CD4-positive, alpha-beta T cell treated with Interleukin-21 for 1 hour (primary cell): ENCODE measurements around the gene INO80B.
"Not testable (repeated sequence)": the region's sequence is repeated elsewhere in the genome, so short reads cannot be mapped to it uniquely, and the experiment has no call there.

Source experiments
- DNase-seq: peaks from one replicate; pipeline ENCODE4 v3.0.0-alpha.2; 2020

Gene INO80B

DNA sequence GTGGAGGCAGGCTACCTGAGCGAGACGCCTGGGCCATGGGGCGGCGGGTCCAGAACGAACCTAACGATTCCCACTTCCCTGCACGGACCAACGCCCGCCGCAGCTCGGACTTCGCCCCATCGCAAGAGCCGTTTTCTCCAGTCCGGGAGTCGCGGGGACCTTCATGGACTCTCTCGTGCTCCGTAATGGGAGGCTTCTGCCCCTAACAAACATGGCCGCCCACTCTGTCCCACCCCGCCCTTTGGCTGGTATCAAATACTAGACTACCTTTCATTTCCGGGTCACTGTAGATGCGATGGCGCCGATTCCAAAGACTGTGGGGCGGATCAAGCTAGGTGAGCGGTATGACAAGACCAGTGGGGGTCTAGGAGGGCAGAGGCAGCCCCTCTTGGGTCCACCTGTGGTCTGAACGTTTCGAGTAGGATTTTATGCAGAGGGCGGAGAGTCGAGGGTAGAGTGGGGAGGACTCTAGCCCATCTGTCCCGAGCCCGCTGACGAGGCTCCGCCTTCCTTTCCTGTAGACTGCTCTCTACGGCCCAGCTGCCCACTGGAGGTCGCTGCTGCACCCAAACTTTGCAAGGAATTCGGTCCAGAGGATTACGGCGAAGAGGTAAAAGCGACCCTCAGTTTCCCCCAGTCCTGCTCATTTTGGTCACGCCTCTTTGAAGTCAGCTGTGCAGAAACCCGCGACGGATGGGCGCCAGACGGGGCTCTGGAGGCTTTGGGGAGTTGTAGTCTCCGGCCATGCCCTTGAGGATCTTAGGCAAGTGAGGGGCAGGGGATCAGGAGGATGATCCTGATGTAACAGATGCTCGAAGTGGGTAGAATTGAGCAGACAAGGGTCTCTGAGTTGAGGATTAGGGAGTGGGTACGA lies 28.2 kb downstream of the INO80B start, which contains the start of the genes CCDC142 and TTC31:
Gene CCDC142, minus strand, starts transcription at position 198 of the 874 bp plus-strand sequence. Its CDS starts 161 bp downstream, at position 37.
Gene TTC31, plus strand, starts transcription at position 281 of the 874 bp plus-strand sequence. Its CDS starts 15 bp downstream, at position 296.
- peak; percentile 95 for DNase-seq

DNA sequence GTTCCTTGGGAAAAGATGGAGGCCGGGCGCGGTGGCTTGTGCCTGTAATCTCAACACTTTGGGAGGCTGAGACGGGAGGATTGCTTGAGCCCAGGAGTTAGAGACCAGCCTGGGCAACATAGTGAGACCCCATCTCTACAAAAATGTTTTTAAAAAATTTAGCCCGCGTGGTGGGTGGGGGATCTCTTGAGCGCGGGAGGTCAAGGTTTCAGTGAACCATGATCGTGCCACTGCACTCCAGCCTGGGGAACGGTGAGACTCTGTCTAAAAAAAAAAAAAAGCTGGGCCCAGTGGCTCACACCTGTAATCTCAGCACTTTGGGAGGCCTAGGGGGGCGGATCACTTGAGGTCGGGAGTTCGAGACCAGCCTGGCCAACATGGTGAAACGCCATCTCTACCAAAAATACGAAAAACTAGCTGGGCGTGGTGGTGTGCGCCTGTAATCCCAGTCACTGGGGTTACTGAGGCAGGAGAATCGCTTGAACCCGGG lies 28.8 kb downstream of the INO80B start:
- not testable (repeated sequence) for DNase-seq

DNA sequence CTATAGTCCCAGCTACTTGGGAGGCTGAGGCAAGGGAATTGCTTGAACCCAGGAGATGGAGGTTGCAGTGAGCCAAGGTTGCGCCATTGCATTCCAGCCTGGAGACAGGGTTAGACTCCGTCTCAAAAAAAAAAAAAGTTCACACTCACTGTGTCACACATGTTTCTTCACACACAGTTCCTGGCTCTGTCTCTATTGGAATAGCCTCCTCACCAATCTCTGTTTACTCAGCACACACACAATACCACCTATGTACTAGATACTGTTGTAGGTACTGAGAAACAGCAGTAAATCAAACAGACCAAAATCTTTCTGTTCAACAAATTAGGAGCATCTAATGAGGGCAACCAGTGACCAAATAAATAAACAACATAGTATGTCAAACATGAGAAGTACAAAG lies 31.3 kb downstream of the INO80B start:
- DNase-seq: no peak

DNA sequence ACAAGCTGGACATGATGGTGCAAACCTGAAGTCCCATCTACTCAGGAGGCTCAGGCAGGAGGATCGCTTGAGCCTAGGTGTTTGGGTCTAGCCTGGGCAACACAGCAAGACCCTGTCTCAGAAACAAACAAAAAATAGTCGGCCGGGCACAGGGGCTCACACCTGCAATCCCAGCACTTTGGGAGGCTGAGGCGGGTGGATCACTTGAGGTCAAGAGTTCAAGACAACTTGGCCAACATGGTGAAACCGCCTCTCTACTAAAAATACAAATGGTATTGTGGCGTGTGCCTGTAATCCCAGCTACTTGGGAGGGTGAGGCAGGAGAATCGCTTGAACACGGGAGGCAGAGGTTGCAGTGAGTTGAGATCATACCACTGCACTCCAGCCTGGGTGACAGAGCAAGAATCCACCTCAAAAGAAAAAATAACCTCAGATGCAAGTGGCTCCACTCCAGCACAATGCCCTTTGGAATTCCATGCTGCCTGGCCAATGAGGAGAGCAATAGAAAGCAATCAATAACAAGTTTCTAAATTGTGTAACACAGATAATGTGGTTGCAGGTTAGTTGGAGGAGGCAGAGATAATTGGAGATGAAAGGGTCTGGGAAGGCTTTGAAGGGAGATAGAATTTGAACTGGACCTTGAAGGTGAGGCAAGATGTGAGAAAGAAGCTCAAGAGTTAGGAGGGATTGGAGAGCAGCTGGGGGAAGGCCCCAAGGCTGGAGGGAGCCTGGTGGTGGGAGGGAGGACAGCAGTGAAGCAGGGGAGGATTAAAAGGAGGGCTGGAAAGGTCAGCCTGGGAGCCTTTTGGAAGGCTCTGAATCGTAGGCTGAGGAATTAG lies 34.0 kb downstream of the INO80B start:
- DNase-seq: no peak

DNA sequence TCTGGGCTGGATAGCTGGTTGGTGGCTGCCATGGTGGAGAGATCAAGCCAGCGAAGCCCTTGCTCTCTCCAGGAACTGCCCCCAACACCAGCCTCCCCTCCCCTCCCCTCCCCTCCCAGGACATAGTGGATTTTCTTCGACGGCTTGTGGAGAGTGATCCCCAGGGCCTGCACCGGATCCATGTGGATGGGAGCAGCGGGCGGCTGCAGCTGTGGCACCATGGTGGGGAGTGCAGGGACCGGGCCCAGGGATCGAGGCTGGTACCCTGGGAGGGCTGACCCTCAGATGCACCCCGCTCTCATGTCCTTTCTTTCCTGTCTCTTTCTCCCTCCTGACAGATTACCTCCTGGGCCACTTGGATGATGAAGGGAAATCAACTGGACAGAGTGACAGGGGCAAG lies 35.0 kb downstream of the INO80B start:
- no peak for DNase-seq

DNA sequence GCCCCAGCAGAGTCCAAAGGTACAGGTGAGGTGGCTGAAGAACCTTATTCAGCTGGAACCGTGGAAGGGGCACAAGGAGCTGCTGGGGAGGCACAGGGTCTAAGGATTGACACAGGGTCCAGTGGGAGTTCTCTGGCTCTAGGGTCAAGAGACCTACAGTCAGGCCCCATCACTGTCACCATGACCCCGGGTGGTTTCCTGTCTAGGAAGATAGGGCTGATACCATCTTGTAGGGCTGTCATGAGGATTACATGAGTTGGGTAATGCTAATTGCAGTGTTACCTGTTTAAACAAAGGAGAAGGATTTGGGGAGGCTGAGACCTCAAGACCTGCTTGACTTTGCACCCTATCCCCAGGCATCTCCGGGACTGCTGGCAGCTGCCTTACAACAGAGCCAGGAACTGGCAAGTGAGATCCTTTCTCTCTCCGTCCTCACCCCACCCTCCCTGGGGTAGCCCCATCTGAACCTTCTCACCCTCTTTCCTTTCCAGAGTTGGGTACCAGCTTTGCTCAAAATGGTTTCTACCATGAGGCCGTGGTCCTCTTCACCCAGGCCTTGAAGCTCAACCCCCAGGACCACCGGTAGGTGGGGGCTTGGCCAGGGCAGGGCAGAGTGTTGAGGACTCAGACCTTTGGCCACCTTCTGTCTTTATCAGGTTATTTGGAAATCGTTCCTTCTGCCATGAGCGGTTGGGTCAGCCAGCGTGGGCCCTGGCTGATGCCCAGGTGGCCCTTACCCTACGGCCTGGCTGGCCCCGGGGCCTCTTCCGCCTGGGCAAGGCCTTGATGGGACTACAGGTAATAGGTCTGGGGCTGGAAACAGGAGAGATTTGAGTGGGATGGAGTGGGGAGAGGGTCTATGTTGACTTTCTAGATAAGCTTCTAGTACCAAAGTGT lies 37.0 kb downstream of the INO80B start:
- DNase-seq: no peak

DNA sequence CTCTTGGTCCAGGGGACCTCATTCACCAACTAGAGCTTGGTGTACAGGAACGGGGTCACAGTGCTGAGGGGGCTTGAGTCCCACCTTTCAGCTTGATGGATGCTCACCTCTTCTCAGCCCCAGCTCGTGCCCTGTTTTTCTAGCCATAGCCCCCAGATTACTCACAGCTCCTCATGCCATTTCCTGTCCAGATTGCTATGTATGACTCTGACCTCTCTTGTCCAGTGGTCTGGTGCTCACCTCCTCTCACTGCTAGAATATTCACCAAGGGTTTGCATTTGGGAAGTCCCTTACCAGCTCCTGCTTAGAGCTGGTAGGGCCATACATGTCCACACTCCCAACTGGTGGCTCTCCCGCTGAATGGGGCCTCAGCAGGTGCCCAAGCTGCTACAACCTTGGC lies 38.7 kb downstream of the INO80B start:
- no peak for DNase-seq

DNA sequence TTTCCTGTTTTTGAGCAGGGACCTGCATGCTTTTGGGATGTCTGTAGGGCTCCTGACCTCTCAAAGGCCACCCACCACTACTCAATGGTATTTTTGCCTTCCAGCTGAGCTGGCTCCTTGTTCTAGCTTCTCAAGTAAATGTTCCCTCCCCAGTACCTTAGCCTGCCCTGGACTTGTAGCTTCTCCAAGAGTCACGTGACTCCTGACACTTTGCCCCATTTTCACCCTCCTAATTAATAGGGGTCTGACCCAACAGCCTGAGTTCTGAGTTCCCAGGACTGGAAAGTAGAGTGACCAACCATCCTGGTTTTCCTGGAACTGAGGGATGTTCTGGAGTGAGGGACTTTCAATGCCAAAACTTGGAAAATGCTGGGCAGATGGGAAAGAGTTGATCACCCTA lies 40.6 kb downstream of the INO80B start:
- DNase-seq: no peak

DNA sequence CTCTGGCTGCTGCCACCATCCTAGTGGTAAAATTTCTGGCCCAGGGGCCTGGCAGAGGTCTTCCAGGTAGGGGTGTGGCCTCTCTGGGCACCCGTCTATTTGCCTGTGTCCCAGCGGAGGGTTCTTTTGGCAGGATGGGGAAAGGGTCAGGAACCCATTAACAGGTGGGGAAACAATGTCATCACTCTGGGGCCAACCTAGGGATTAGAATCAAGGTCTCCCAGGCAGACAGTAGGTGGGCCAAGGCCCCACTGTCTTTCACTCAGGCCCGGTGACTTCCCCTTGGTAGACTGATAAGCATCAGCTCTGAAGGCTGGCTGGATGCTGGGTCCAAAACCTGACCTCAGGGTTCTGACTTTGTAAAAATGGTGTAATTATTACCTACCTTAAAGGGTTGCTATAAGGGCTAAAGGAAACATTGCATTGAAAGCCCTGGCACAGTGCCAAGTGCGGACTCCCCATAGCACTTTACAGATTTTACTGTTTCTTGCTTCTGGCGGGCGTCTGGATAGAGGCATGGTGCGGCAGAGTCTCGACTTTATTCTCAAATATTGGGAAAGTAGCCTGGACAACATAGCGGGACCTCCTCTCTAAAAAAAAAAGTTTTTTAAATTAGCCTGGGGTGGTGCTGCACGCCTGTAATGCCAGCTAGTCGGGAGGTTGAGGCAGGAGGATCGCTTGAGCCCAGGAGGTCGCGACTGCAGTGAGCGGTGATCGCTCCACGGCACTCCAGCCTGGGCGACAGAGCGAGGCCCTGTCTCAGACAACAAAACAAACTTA lies 42.3 kb downstream of the INO80B start:
- no peak for DNase-seq

DNA sequence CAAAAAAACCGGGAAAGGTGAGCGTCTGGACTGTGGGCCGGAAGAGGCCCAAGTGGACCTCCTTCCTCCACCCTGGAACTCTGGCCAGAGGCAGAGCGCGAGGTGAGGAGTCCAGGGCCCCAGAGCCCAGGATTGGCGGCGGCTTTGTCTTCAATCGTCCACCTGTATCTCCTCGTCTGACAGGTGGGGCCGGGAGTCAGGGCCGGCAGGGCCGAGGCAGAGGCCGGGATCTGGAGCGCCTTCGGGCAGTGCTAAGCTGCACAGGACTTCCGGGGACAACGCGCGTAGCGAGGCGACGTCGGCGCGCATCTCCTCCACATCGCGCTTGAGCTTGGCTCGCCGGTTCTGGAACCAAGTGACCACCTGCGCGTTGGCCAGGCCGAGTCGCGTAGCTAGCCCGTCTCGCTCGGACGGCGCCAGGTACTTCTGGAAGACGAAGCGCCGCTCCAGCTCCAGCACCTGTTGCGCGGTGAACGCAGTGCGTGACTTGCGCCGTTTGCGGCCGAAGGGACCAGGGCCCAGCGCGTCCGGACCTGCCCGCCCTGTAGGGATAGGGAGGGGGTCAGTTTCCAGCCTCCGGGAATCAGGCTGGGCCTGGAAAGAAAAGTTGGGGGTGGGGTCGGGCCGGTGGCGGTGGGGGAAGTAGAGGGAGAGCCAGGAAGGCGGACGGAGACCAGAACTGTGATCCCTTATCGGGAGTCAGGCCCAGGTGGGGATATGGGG lies 43.1 kb downstream of the INO80B start:
- peak; percentile 27 for DNase-seq

DNA sequence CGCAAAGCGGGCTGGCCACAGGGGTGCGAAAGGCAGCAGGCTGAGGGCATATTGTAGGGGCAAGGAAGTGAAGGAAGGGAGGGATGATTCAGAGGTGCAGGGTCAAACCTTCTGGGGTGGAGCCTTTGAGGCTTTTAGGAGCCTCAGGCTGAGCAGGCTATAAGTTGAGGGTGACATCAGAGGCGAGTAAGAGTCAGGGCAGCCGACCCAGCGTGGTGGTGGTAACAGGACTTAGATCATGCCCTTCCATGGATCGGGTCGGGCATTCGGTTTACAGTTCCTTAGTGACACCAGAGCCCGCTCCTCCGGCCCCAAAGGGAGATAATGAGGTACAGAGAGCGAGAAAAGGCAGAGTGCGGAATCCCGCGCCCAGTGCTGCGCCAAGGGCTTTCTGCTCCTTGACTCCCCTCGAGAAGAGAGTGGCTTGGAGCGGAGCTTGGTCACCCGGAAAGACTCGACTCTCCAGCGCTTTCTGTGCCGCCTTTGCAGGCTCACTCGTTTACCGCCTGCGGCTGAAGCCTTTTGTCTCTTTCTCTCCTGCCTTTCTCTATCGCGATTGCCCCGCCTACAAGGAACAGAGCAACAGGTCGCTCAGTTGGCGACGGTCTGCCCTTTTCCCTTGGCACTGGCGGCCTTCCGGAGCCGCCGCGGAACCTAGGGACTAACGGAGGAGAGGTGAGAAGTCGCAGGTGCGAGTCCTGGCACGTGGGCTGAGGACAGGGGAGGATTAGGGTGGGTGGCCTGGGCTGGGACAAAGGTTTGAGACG lies 43.8 kb downstream of the INO80B start:
- no peak for DNase-seq

DNA sequence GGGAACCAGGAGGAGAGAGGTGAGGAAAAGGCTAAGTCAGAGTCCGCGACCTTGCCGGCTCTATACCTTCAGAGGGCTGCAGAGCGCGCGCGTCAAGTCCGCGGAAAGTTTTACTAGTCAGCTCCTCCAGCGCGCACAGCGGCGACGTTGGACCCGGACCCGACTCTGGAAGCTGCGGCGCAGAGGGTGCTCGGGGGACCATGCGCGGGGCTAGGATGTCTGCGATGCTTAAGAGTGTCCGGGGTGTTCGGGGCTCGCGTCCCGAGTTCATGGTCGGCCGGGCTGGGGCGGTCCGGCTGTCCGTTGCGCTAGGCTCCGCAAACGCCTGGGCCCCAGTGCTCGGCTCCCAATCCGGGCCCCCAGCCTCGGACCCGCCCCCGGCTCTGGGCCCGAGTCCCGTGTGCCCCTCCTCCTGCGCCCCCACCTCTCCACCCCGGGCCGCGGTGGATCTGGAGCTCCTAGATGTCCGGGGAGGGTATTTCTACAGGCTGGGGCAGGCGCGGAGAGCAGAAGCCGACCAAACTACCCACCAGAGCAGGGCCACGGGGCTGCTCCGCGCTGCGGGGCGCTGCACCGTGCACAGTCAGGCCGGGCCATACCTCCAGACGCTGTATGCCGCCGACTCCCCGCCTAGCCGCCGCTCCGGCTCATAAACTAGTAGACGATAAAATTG lies 44.5 kb downstream of the INO80B start, which contains the start of gene LBX2:
Gene LBX2, minus strand, starts transcription at position 337 of the 673 bp plus-strand sequence. Its CDS starts 66 bp downstream, at position 271.
- DNase-seq: no peak

DNA sequence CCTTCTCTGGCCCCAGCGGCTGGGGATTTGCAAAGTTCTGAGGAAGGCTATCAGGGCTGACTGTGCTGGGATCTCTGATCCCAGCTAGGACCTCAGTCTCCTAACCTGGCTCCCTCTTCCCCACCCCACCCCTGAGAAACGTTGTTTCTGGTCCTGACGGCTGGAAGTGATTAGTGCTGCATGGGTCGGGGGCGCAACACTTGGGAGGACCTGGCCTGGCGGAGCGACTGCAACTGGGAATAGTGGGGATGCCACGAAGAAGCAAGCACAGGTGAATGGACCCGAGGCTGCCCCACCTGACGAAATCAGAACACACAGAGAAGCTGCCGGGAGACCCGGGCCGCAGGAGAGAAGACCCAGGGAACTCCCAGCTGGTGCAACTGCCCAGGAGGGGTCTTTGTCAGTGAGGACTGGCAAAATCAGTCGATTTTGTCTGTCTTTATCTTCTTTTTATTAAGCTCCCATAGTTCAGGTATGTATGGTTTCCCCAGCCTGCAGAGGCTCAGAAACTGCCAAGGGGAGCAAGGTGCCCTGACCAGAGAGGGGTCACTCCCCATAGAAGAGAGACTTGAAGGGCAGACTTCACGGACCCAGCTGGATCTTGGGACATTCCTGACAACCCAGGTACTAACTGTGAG lies 45.2 kb downstream of the INO80B start:
- DNase-seq: no peak

DNA sequence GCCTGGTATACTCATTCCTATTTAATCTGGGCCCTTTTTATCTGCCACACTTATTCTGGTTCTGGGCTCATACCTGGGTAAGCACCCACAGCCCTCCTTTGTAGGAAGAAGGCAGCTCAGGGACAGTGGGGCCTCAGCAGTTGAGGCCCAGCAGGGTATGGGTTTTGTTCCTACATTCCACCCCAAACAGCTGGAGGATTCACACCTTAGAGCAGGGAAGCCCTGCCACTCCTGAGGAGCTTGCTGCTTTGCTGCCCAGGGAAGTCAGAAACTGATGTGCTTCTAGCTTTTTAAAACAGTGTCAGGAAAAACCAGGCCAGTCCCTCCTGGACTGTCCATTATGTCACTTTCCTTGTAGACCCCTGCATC lies 45.7 kb downstream of the INO80B start:
- DNase-seq: no peak

DNA sequence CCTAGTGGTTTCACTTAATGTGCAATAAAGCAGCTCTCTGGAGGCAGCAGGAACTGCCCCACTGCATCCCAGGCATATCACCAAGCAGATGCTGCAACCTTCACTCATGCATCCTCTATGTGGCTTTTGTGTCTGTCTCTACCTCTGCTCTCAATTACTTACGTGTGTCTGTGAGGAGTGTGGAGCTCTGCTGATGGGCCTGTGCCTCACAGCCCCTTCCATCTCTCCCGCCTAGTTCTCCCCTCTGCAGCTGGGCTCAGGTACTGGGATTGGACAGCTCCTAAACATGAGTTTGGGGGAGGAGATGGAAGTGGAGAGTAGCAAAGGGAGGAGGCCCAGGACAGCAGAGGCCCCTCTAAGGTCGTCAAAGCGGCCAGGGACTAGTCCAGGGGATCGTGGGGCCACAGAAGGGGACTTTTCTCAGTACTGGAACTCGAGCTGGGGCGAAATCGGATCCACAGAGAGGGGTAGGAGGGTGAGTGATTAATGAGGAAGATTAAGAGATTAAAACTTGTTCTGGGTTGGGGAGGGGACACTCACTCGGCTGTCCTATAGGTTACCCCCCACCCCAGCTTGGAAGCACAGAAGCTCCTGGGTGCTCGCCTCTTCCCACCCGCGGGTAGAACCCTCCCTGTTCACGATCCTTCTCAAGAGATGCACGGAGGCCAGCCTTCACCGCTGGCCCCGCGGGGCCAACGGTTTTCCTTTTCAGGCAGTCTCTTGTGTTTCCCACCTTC lies 46.6 kb downstream of the INO80B start:
- DNase-seq: no peak

DNA sequence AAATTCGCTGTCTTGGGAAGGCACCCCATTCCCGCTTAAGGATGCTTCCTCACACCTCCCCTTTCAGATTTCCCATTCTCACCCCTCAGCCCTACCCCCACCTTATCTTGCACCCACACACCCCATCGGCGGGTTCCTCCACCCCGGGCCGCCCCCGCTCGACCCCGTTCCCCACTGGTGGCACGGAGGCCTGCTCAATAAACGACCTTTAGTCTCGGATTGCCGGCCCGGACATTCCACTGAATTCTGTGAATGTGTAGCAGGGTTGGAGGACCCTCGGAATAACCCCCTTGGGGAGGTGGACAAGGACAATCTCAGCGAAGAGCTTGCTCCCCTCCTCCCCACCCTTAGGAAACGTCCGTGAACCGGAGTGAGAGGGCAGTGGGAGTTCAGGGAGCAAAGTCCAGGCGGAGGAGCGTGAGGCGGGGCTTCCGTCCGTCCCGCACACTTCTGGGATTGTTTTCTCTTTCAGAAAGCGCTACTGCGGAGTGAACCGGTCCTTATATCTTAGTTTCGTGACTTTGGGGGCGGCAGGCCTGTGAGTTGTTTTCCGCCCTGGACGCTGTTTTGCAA lies 47.3 kb downstream of the INO80B start:
- DNase-seq: no peak

DNA sequence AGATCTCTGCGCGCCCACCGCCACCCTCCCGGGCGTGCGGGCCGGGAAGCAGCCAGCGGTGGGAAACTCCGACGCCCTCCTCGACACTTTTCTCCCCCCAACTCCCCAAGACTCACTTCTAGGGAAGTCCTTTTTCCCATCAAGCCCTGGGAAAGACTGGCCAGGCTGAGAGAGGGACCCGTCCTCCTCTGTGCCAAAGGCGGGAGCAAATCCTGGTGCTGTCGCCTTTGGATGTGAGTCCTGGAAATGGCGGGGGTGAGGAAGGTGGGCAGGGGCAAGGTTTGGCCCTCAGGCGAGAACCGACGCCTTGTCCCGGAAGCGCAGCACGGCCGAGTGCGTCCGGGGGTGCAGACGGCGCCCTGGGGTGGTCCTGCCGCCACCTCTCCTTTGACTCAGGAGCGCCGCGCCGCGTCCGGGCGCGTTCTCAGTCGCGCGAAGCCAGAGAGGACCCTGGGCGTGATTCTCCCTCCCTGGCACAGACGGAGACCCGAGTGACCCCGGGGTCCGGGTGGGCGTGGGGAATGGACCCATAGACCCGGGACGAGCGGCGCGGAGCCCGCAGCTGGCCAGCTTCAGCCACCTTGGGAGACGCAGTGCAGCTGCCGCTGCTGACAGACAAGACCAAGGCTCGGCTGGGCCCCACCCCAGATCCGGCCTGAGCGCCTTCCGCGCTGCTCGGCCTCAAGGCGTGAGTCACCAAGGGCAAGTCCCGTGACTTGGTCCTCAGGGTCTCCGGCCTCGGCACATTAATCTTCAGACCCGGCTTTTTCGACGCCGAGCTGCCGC lies 48.0 kb downstream of the INO80B start:
- peak; percentile 46 for DNase-seq
